ENCODE measurements around the gene ENOX1.

Gene ENOX1

DNA sequence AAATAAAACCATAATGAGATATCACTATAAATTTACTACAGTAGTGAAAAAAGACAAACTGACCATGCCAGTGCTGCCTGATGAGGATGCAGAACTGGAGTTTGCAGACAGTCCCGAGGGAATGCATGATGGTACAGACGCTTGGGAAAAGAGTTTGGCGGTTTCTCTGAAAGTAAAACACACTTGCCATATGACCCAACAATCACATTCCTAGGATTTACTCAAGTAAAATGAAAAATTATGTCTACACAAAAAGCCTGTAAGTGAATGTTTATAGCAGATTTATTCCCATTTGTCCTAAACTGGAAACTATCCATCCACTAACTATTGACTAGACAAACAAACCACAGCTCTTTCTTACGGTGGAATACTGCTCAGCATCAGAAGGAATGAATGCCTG lies 492.4 kb downstream of the ENOX1 start:
- Histone ChIP-seq H3K4me1 (ENCODE audit: low read length) (no peaks in the 10 kb centered on the region), H3K79me2 (ENCODE audit: low read length) (no peaks in the 10 kb centered on the region), H3K27ac (ENCODE audit: low read length) (no peak overlapping the region), H3K9me3 (ENCODE audit: insufficient read depth, low read length) (no peaks in the 10 kb centered on the region), H4K20me1 (ENCODE audit: insufficient read depth, low read length) (no peaks in the 10 kb centered on the region), H3K4me2 (ENCODE audit: low read length) (no peak overlapping the region), H3K4me3 (ENCODE audit: low read length) (no peak overlapping the region), H3K9ac (ENCODE audit: low read length) (no peak overlapping the region), H3K36me3 (replicated peaks; ENCODE audit: low read depth, low read length) (no peaks in the 10 kb centered on the region), H2AFZ (ENCODE audit: low read depth, low read length) (no peak overlapping the region), H3K27me3 (ENCODE audit: low read depth, low read length) (0 out of 2 replicates have a peak, but pooled peaks cover 5% of the 10 kb centered on the region)
- TF ChIP-seq EZH2phosphoT487 (IDR thresholded peaks at IDR 0.05; ENCODE audit: low read depth), result no peak

DNA sequence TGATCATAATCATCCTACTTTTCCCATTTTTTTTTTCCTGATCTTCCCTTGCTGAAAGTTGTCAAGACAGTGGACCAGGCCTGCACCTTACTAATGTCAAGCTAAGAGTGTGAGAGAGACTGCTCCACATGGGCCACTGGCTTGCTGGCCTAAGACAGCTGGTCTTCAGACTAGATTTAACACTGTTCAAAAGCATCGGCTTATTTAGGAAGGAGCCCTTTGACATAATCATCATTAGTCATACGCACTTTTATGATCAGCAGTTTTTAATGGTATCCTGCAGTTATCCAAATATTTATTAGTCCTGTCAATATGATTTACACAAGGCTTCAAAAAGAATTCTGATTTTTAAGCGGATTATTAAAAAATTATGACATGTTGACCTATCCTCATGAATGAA lies 492.8 kb downstream of the ENOX1 start:
- Histone ChIP-seq H3K4me3 (ENCODE audit: low read length) (no peak overlapping the region), H3K79me2 (ENCODE audit: low read length) (no peaks in the 10 kb centered on the region), H2AFZ (ENCODE audit: low read depth, low read length) (no peak overlapping the region), H3K27me3 (ENCODE audit: low read depth, low read length) (0 out of 2 replicates have a peak, but pooled peaks cover 4% of the 10 kb centered on the region), H3K9ac (ENCODE audit: low read length) (no peak overlapping the region), H4K20me1 (ENCODE audit: insufficient read depth, low read length) (no peaks in the 10 kb centered on the region), H3K9me3 (ENCODE audit: insufficient read depth, low read length) (no peaks in the 10 kb centered on the region), H3K4me2 (ENCODE audit: low read length) (no peak overlapping the region), H3K4me1 (ENCODE audit: low read length) (no peaks in the 10 kb centered on the region), H3K36me3 (replicated peaks; ENCODE audit: low read depth, low read length) (no peaks in the 10 kb centered on the region), H3K27ac (ENCODE audit: low read length) (no peak overlapping the region)
- no peak for TF ChIP-seq EZH2phosphoT487 (IDR thresholded peaks at IDR 0.05; ENCODE audit: low read depth)
- TF ChIP-seq, protein P1, sequence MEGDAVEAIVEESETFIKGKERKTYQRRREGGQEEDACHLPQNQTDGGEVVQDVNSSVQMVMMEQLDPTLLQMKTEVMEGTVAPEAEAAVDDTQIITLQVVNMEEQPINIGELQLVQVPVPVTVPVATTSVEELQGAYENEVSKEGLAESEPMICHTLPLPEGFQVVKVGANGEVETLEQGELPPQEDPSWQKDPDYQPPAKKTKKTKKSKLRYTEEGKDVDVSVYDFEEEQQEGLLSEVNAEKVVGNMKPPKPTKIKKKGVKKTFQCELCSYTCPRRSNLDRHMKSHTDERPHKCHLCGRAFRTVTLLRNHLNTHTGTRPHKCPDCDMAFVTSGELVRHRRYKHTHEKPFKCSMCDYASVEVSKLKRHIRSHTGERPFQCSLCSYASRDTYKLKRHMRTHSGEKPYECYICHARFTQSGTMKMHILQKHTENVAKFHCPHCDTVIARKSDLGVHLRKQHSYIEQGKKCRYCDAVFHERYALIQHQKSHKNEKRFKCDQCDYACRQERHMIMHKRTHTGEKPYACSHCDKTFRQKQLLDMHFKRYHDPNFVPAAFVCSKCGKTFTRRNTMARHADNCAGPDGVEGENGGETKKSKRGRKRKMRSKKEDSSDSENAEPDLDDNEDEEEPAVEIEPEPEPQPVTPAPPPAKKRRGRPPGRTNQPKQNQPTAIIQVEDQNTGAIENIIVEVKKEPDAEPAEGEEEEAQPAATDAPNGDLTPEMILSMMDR (IDR thresholded peaks at IDR 0.05; ENCODE audit: low read depth, low read length), result no peak

GRCh38 chr13:43293561-43293960 lies 493.2 kb downstream of the ENOX1 start:
- no peak overlapping the region for H3K4me3 ChIP-seq (ENCODE audit: low read length)
- no peaks in the 10 kb centered on the region for H3K36me3 ChIP-seq (replicated peaks; ENCODE audit: low read depth, low read length)
- H4K20me1 ChIP-seq (ENCODE audit: insufficient read depth, low read length), result no peaks in the 10 kb centered on the region
- no peaks in the 10 kb centered on the region for H3K9me3 ChIP-seq (ENCODE audit: insufficient read depth, low read length)
- no peak overlapping the region for H3K9ac ChIP-seq (ENCODE audit: low read length)
- H3K79me2 ChIP-seq (ENCODE audit: low read length), result no peaks in the 10 kb centered on the region
- no peak overlapping the region for H3K27ac ChIP-seq (ENCODE audit: low read length)
- H2AFZ ChIP-seq (ENCODE audit: low read depth, low read length), result no peak overlapping the region
- TF ChIP-seq, protein P1 (IDR thresholded peaks at IDR 0.05; ENCODE audit: low read depth, low read length), result no peak
- no peak for TF ChIP-seq EZH2phosphoT487 (IDR thresholded peaks at IDR 0.05; ENCODE audit: low read depth)
- 0 out of 2 replicates have a peak, but pooled peaks cover 4% of the 10 kb centered on the region for H3K27me3 ChIP-seq (ENCODE audit: low read depth, low read length)
- no peaks in the 10 kb centered on the region for H3K4me1 ChIP-seq (ENCODE audit: low read length)
- no peak overlapping the region for H3K4me2 ChIP-seq (ENCODE audit: low read length)

- H3K4me1 ChIP-seq (ENCODE audit: low read length), result no peaks in the 10 kb centered on the region
- no peaks in the 10 kb centered on the region for H3K36me3 ChIP-seq (replicated peaks; ENCODE audit: low read depth, low read length)
- H3K9me3 ChIP-seq (ENCODE audit: insufficient read depth, low read length), result no peaks in the 10 kb centered on the region
- TF ChIP-seq, protein P1 (IDR thresholded peaks at IDR 0.05; ENCODE audit: low read depth, low read length), result no peak
- no peak for TF ChIP-seq EZH2phosphoT487 (IDR thresholded peaks at IDR 0.05; ENCODE audit: low read depth)
- H4K20me1 ChIP-seq (ENCODE audit: insufficient read depth, low read length), result no peaks in the 10 kb centered on the region
- no peak overlapping the region for H3K4me2 ChIP-seq (ENCODE audit: low read length)
- H3K27ac ChIP-seq (ENCODE audit: low read length), result no peak overlapping the region
- no peak overlapping the region for H2AFZ ChIP-seq (ENCODE audit: low read depth, low read length)
- H3K4me3 ChIP-seq (ENCODE audit: low read length), result no peak overlapping the region
- no peaks in the 10 kb centered on the region for H3K79me2 ChIP-seq (ENCODE audit: low read length)
- 0 out of 2 replicates have a peak, but pooled peaks cover 4% of the 10 kb centered on the region for H3K27me3 ChIP-seq (ENCODE audit: low read depth, low read length)
- no peak overlapping the region for H3K9ac ChIP-seq (ENCODE audit: low read length)
These were observed 493.8 kb downstream of the ENOX1 start for GRCh38 chr13:43293008-43293407.
